B cell (primary cell): ENCODE results near the gene ATP8A1. TPM values are rescaled to one million over a fixed set of nuclear protein-coding genes. Genes with fewer than 3 reads are reported as not detected.

Experiments used
- ATAC-seq: fragments of 200-7000 bp; cut with Tn5 transposase; one replicate; pipeline ENCODE4 v1.10.0; 2021; ENCODE audit warnings: low read depth, mild to moderate bottlenecking, moderate number of reproducible peaks, moderate library complexity
- CTCF ChIA-PET: fragments of 350-600 bp; sonication (Branson Sonifier 250); formaldehyde crosslinking; loops from one replicate; lab custom pipeline; 2021; ENCODE audit warnings: antibody characterized with exemption, inconsistent platforms; lab: Charles Lee
- POLR2A ChIA-PET: fragments of 350-600 bp; sonication (Branson Sonifier 250); formaldehyde crosslinking; loops from one replicate; lab custom pipeline; 2021; ENCODE audit warnings: antibody characterized with exemption; lab: Charles Lee
- DNase-seq: peaks from one replicate; pipeline ENCODE4 v3.0.0; 2013
- H2AFZ ChIP-seq: 2 replicates; pipeline ENCODE4 v1.6.1; 2012; ENCODE audit warnings: mild to moderate bottlenecking, low read depth, low read length; ENCODE audit not compliant: insufficient read depth, poor library complexity, severe bottlenecking
- H3K27ac ChIP-seq, 2 donors: 1 replicate in 1 of 2; 2 replicates in 1 of 2; pipeline ENCODE4 v1.5.1; 2012 to 2013; ENCODE audit warnings: low read length in 2 of 2, mild to moderate bottlenecking in 2 of 2, moderate library complexity in 1 of 2
- H3K27me3 ChIP-seq, 4 experiments: fragments of 200-600 bp in 1 of 4; sonication (generic) in 1 of 4; replicated peaks in 1 of 4; 1 replicate in 2 of 4; 2 replicates in 2 of 4; pipeline versions ENCODE4 v1.6.1 to v1.7.0; 2013 to 2016; ENCODE audit warnings: low read length in 3 of 4, mild to moderate bottlenecking in 2 of 4, mixed read lengths in 1 of 4, moderate library complexity in 1 of 4; ENCODE audit not compliant: insufficient read depth in 4 of 4, control insufficient read depth in 3 of 4; ENCODE audit errors: control extremely low read depth in 1 of 4
- H3K36me3 ChIP-seq, 2 experiments: replicated peaks in 1 of 2; 1 replicate in 1 of 2; 2 replicates in 1 of 2; pipeline versions ENCODE4 v1.6.1 to v1.7.1; 2013; ENCODE audit warnings: low read length in 1 of 2; ENCODE audit not compliant: insufficient read depth in 2 of 2, control insufficient read depth in 1 of 2; ENCODE audit errors: control extremely low read depth in 1 of 2, extremely low read depth in 1 of 2
- H3K4me1 ChIP-seq, 2 donors: fragments of 200-600 bp in 1 of 2; sonication (generic) in 1 of 2; 1 replicate in 1 of 2; 2 replicates in 1 of 2; pipeline versions ENCODE4 v1.5.1 to v1.6.1; 2013 to 2017; ENCODE audit warnings: low read length in 2 of 2; ENCODE audit not compliant: control insufficient read depth in 2 of 2, insufficient read depth in 2 of 2
- H3K4me2 ChIP-seq: replicated peaks from 2 replicates; pipeline ENCODE3; 2012; ENCODE audit warnings: mild to moderate bottlenecking, low read depth, low read length; ENCODE audit not compliant: poor library complexity, severe bottlenecking
- H3K4me3 ChIP-seq, 5 experiments: fragments of 200-600 bp in 1 of 5; sonication (generic) in 1 of 5; 1 replicate in 3 of 5; 2 replicates in 2 of 5; pipeline versions ENCODE4 v1.5.1 to v1.7.0; 2011 to 2016; ENCODE audit warnings: low read length in 4 of 5, mild to moderate bottlenecking in 4 of 5, low read depth in 2 of 5, control low read depth in 1 of 5, moderate library complexity in 1 of 5; ENCODE audit not compliant: insufficient read depth in 1 of 5; ENCODE audit errors: control extremely low read depth in 1 of 5, extremely low read depth in 1 of 5
- H3K79me2 ChIP-seq: fragments of 200-600 bp; sonication (generic); one replicate; pipeline ENCODE4 v1.6.0; 2016; ENCODE audit warnings: low read length; ENCODE audit not compliant: control insufficient read depth, insufficient read depth
- H3K9ac ChIP-seq: fragments of 200-600 bp; sonication (generic); 2 replicates; pipeline ENCODE4 v1.6.1; 2017; ENCODE audit warnings: mild to moderate bottlenecking, low read length, moderate library complexity
- H3K9me3 ChIP-seq, 3 donors: one replicate each; pipeline versions ENCODE4 v1.6.1 to v1.7.1; 2013; ENCODE audit warnings: low read length in 2 of 3; ENCODE audit not compliant: control insufficient read depth in 2 of 3, insufficient read depth in 1 of 3; ENCODE audit errors: control extremely low read depth in 1 of 3
- H4K20me1 ChIP-seq: 2 replicates; pipeline ENCODE4 v1.6.0; 2012; ENCODE audit warnings: mild to moderate bottlenecking, low read length; ENCODE audit not compliant: insufficient read depth, control insufficient read depth, poor library complexity, severe bottlenecking
- H3K27ac Mint-ChIP-seq: one replicate; pipeline ENCODE4 v1.8.0; 2021; ENCODE audit warnings: mixed read lengths
- H3K27me3 Mint-ChIP-seq: one replicate; pipeline ENCODE4 v1.8.0; 2021; ENCODE audit warnings: mixed read lengths
- H3K4me1 Mint-ChIP-seq: one replicate; pipeline ENCODE4 v1.8.0; 2021; ENCODE audit warnings: mixed read lengths
- H3K4me3 Mint-ChIP-seq: one replicate; pipeline ENCODE4 v1.8.0; 2021; ENCODE audit warnings: mixed read lengths
- H3K9me3 Mint-ChIP-seq: one replicate; pipeline ENCODE4 v1.8.0; 2022; ENCODE audit warnings: mixed read lengths; ENCODE audit not compliant: insufficient read depth
- CTCF ChIP-seq: fragments of 200-600 bp; IDR thresholded peaks from one replicate; pipeline ENCODE4 v1.8.0; 2022; ENCODE audit warnings: antibody characterized with exemption, mild to moderate bottlenecking
- EZH2 ChIP-seq: IDR thresholded peaks from 2 replicates; pipeline ENCODE4 v1.6.1; 2012; ENCODE audit warnings: borderline replicate concordance, low read depth, mild to moderate bottlenecking, moderate library complexity, low read length; ENCODE audit not compliant: insufficient read depth, poor library complexity, severe bottlenecking
- WGBS: methylation state at CpG from one replicate; pipeline ENCODE4 v1.1.5; 2013; ENCODE audit warnings: missing lambda C conversion rate; ENCODE audit not compliant: insufficient coverage; 5-methylcytosine and 5-hydroxymethylcytosine counted together
- intact Hi-C: fragments of 100-400 bp; cut with micrococcal nuclease; formaldehyde crosslinking; loops from one replicate; pipeline ENCODE4 v1.10.0; 2022
- polyA plus RNA-seq: library from polyadenylated mRNA; depleted of rRNA; stranded (reverse); fragments of >200 nt; gene quantifications from 2 replicates; pipeline ENCODE4 v1.2.3, GENCODE V29; 2012
- total RNA-seq, 2 donors: library from RNA; stranded (reverse); fragments of 120-200 nt in 1 of 2; gene quantifications; 1 replicate in 1 of 2; 2 replicates in 1 of 2; pipeline versions ENCODE4 v1.2.3 to v1.2.4, GENCODE V29; 2013 to 2022

Gene ATP8A1
- total and polyA plus RNA-seq, 2 donors (not counting 1 experiment from before 2014, with no cell fraction given), result 28.7 to 51.8 TPM

GRCh38 chr4:42366959-42367358 is 289.9 kb downstream of the ATP8A1 start:
- POLR2A ChIA-PET, result no interaction called here
- Histone ChIP-seq H3K27me3 (no peaks in the 10 kb centered on the region), H4K20me1 (no peaks in the 10 kb centered on the region), H3K9me3 (peaks cover 0 to 6% (median 0%) of the 10 kb centered on the region in 3 donors), H3K4me2 (no peak overlapping the region), H3K4me1 (no peaks in the 10 kb centered on the region), H3K79me2 (no peaks in the 10 kb centered on the region), H3K27ac (no peak overlapping the region), H2AFZ (no peak overlapping the region), H3K9ac (no peak overlapping the region), H3K4me3 (no peak overlapping the region), H3K36me3 (no peaks in the 10 kb centered on the region)
- H3K4me1 Mint-ChIP-seq, result no peaks in the 10 kb centered on the region
- no peak overlapping the region for H3K4me3 Mint-ChIP-seq
- no peak overlapping the region for H3K27ac Mint-ChIP-seq
- H3K27me3 Mint-ChIP-seq, result peaks cover 3% of the 10 kb centered on the region
- TF ChIP-seq EZH2 (no peak), CTCF (no peak)
- no CpG with 5 or more reads among the region's 1 CpG for WGBS
- ATAC-seq (no peak), DNase-seq (no peak)
- CTCF ChIA-PET, result no interaction called here
- H3K9me3 Mint-ChIP-seq, result no peaks in the 10 kb centered on the region
- intact Hi-C loops, result no loop called here

- H3K4me3 Mint-ChIP-seq, result no peak overlapping the region
- no peak for DNase-seq
- Histone ChIP-seq H3K4me3 (no peak overlapping the region), H4K20me1 (no peaks in the 10 kb centered on the region), H3K27me3 (no peaks in the 10 kb centered on the region), H3K79me2 (no peaks in the 10 kb centered on the region), H3K36me3 (no peaks in the 10 kb centered on the region), H3K27ac (no peak overlapping the region), H3K9ac (no peak overlapping the region), H2AFZ (no peak overlapping the region), H3K4me2 (no peak overlapping the region), H3K4me1 (no peaks in the 10 kb centered on the region), H3K9me3 (peaks cover 0 to 4% (median 0%) of the 10 kb centered on the region in 3 donors)
- CTCF ChIA-PET, result no interaction called here
- H3K27me3 Mint-ChIP-seq, result peaks cover 3% of the 10 kb centered on the region
- intact Hi-C loops, result no loop called here
- POLR2A ChIA-PET, result no interaction called here
- ATAC-seq, result no peak
- H3K27ac Mint-ChIP-seq, result no peak overlapping the region
- TF ChIP-seq CTCF, result peak; percentile 29
- TF ChIP-seq EZH2, result no peak
- no peaks in the 10 kb centered on the region for H3K9me3 Mint-ChIP-seq
- no peaks in the 10 kb centered on the region for H3K4me1 Mint-ChIP-seq
Observed at GRCh38 chr4:42364266-42365053, 292.4 kb downstream of the ATP8A1 start.
